ENCODE results near the gene GNB1L. TPM values are rescaled to one million over a fixed set of nuclear protein-coding genes. Genes with fewer than 3 reads are reported as not detected.

The GNB1L gene
- total RNA-seq, 1 donor, result 5.2 TPM

- DNase-seq (ENCODE audit: low read depth), result no peak
- no peak for TF ChIP-seq CTCF (IDR thresholded peaks at IDR 0.05; ENCODE audit: insufficient read depth, low read depth, low read length)
- peak overlapping the region; percentile 92 for H3K4me3 ChIP-seq (ENCODE audit: low read depth, low read length)
These were observed 1.4 kb downstream of the GNB1L start for GRCh38 chr22:19853058-19853878.

- no peak for TF ChIP-seq CTCF (IDR thresholded peaks at IDR 0.05; ENCODE audit: insufficient read depth, low read depth, low read length)
- H3K4me3 ChIP-seq (ENCODE audit: low read depth, low read length), result no peak overlapping the region
- no peak for DNase-seq (ENCODE audit: low read depth)
These were observed 2.4 kb downstream of the GNB1L start for GRCh38 chr22:19852177-19852781.

GRCh38 chr22:19851291-19852176 is 3.1 kb downstream of the GNB1L start:
- no peak for DNase-seq (ENCODE audit: low read depth)
- no peak for TF ChIP-seq CTCF (IDR thresholded peaks at IDR 0.05; ENCODE audit: insufficient read depth, low read depth, low read length)
- H3K4me3 ChIP-seq (ENCODE audit: low read depth, low read length), result no peak overlapping the region

DNA sequence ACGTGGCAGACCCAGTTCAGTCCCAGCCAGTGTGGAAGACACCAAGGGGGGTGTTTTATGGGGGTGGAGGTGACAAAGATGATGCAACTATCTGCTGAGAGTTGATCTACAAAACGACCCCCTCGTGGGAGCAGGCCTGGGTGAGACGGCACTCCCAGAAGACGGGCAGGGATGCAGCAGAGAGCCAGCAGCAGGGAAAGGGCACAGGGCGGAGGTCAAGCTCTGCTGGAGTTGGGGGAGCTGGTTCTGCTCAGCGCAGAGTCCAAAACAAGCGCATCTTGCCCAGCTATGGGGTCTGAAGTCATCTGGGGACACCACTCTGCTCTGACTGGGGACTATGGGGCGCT is 3.9 kb downstream of the GNB1L start:
- no peak for DNase-seq (ENCODE audit: low read depth)
- no peak overlapping the region for H3K4me3 ChIP-seq (ENCODE audit: low read depth, low read length)
- no peak for TF ChIP-seq CTCF (IDR thresholded peaks at IDR 0.05; ENCODE audit: insufficient read depth, low read depth, low read length)

DNA sequence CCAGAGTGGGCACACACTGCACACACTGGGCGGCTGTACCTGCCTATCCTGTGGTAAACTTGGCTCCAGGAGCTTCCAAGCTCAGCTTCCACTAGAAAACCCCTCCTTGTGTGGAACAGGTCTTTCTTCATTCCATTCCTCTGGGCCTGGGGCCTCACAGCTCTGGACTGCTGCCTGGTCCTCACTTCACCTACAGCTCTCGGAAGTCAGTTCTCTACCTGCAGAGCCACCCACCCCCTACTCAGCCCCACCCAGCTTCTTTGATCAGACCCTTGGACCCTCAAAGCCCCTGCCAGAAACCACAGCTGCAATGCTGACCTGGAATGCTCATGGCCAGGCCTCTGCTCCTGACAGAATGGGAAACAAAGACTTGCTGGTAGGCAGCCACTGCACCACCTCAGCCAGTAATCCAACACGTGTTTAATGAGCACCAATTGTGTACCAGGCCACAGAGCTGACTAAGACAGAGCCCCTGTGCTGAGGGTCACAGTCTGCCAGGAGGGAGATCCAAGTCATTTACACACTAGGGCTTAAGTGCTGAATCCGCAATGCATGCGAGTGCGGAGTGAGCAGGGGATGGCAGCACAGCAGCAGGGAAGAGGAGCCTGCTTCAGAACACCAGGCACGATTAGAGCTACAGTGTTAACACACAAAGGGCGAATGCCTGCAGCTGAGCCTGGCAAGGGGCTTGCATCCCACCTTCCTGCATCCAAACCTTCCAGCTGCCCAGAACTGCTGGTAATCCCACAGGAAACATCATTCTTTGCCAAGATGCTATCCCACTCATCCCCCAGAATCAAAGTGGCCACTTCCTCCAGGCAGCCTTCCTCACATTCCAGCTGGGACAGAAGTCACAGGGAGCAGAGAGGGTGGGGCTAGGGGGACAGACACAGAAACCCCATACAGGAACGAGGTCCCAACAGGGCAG is 4.6 kb downstream of the GNB1L start:
- DNase-seq (ENCODE audit: low read depth), result no peak
- no peak overlapping the region for H3K4me3 ChIP-seq (ENCODE audit: low read depth, low read length)
- no peak for TF ChIP-seq CTCF (IDR thresholded peaks at IDR 0.05; ENCODE audit: insufficient read depth, low read depth, low read length)

All from fibroblast of villous mesenchyme (primary cell).